GM12878 (cell line): ENCODE measurements around the gene TATDN2. TPM values are rescaled to one million over a fixed set of nuclear protein-coding genes. Genes with fewer than 3 reads are reported as not detected.

Experiments
- ATAC-seq: fragments of 200-7000 bp; cut with Tn5 transposase; 3 replicates; pipeline ENCODE4 v1.9.1; 2020; ENCODE audit warnings: mild to moderate bottlenecking, moderate library complexity
- BruUV-seq: library from RNA; stranded (reverse); fragments of 400-500 nt; replicated peaks from 2 replicates; lab custom pipeline; 2021; lab: Mats Ljungman, UMichigan
- CTCF ChIA-PET: fragments of 300-600 bp; sonication (Branson Sonifier 250); formaldehyde crosslinking; extraction: SDS; loops from one replicate; lab custom pipeline; 2021; ENCODE audit warnings: inconsistent platforms; lab: Yijun Ruan, JAX
- POLR2A ChIA-PET: fragments of 350-600 bp; formaldehyde crosslinking; extraction: SDS; loops from one replicate; lab custom pipeline; 2021; ENCODE audit warnings: inconsistent platforms; lab: Charles Lee
- RAD21 ChIA-PET: fragments of 300-600 bp; sonication (Branson Sonifier 250); formaldehyde crosslinking; loops from one replicate; lab custom pipeline; 2023; ENCODE audit warnings: antibody characterized with exemption; ENCODE audit not compliant: unreplicated experiment; lab: Charles Lee
- SMC1A ChIA-PET: fragments of 300-600 bp; sonication (Branson Sonifier 250); formaldehyde crosslinking; loops from one replicate; lab custom pipeline; 2023; ENCODE audit not compliant: unreplicated experiment, uncharacterized antibody; lab: Charles Lee
- DNase-seq: peaks from one replicate; pipeline ENCODE4 v3.0.0-alpha.2; 2011; ENCODE audit warnings: low read depth, low spot score
- FAIRE-seq: peaks from 3 replicates; lab custom pipeline; 2011; peaks lifted over from hg19 to GRCh38; lab: Jason Lieb, UNC
- H2AFZ ChIP-seq: 2 replicates; pipeline ENCODE4 v1.6.0; 2011; ENCODE audit warnings: low read depth, low read length, control low read depth; ENCODE audit not compliant: control insufficient read depth
- H3K27ac ChIP-seq: 2 replicates; pipeline ENCODE4 v1.5.1; 2011; ENCODE audit warnings: control low read depth; ENCODE audit not compliant: control insufficient read depth, insufficient read depth
- H3K27me3 ChIP-seq, 2 experiments: replicated peaks in 1 of 2; 2 replicates each; pipeline versions ENCODE4 v1.6.0 to v1.6.1; 2011; ENCODE audit warnings: low read length in 1 of 2; ENCODE audit not compliant: control insufficient read depth in 2 of 2, insufficient read depth in 2 of 2
- H3K36me3 ChIP-seq, 2 experiments: 2 replicates each; pipeline ENCODE4 v1.5.1; 2011; ENCODE audit warnings: low read length in 1 of 2; ENCODE audit not compliant: control insufficient read depth in 2 of 2, insufficient read depth in 2 of 2
- H3K4me1 ChIP-seq: 2 replicates; pipeline ENCODE4 v1.6.1; 2011; ENCODE audit warnings: mild to moderate bottlenecking, low read length, moderate library complexity, mixed read lengths; ENCODE audit not compliant: control insufficient read depth, insufficient read depth
- H3K4me2 ChIP-seq: 2 replicates; pipeline ENCODE4 v1.6.0; 2011; ENCODE audit warnings: control low read depth; ENCODE audit not compliant: control insufficient read depth, insufficient read depth
- H3K4me3 ChIP-seq: fragments of 200-600 bp; sonication (generic); 2 replicates; pipeline ENCODE4 v1.5.1; 2016
- H3K79me2 ChIP-seq: 2 replicates; pipeline ENCODE4 v1.6.0; 2011; ENCODE audit warnings: low read length; ENCODE audit not compliant: control insufficient read depth, insufficient read depth
- H3K9ac ChIP-seq: 2 replicates; pipeline ENCODE4 v1.8.0; 2011; ENCODE audit warnings: low read length, control low read depth, mixed read lengths; ENCODE audit not compliant: control insufficient read depth, insufficient read depth
- H3K9me3 ChIP-seq: replicated peaks from 3 replicates; pipeline ENCODE4 v1.5.1; 2011; ENCODE audit warnings: mild to moderate bottlenecking, low read length; ENCODE audit not compliant: control insufficient read depth, insufficient read depth
- H4K20me1 ChIP-seq: 2 replicates; pipeline ENCODE4 v1.6.0; 2011; ENCODE audit not compliant: control insufficient read depth, insufficient read depth
- ATF2 ChIP-seq: IDR thresholded peaks from 2 replicates; pipeline ENCODE4 v1.6.1; 2012; ENCODE audit warnings: low read length, inconsistent platforms
- BACH1 ChIP-seq: fragments of 450-650 bp; IDR thresholded peaks from 2 replicates; pipeline ENCODE4 v1.6.1; 2017; ENCODE audit warnings: mild to moderate bottlenecking, borderline replicate concordance
- CREM ChIP-seq: IDR thresholded peaks from 2 replicates; pipeline ENCODE4 v1.6.1; 2014; ENCODE audit warnings: antibody characterized with exemption, low read depth
- EP300 ChIP-seq, 2 experiments: fragments of 150-350 bp in 1 of 2; IDR thresholded peaks; 2 replicates each; pipeline ENCODE4 v1.6.1; 2011 to 2012; ENCODE audit warnings: low read depth in 2 of 2, low read length in 2 of 2, borderline replicate concordance in 1 of 2, improper control_type of control experiment in 1 of 2, inconsistent platforms in 1 of 2; ENCODE audit not compliant: control insufficient read depth in 1 of 2
- ETV6 ChIP-seq, 2 experiments: fragments of 450-650 bp in 1 of 2; IDR thresholded peaks in 1 of 2; conservative IDR thresholded peaks in 1 of 2; 2 replicates each; pipeline ENCODE4 v1.6.1; 2014; ENCODE audit warnings: antibody characterized with exemption in 1 of 2, borderline replicate concordance in 1 of 2, low read depth in 1 of 2, mild to moderate bottlenecking in 1 of 2, moderate library complexity in 1 of 2
- GATAD2B ChIP-seq: fragments of 450-650 bp; conservative IDR thresholded peaks from 2 replicates; pipeline ENCODE4 v1.6.1; 2017; ENCODE audit warnings: low read depth, mild to moderate bottlenecking, moderate library complexity
- HDAC6 ChIP-seq: fragments of 200-600 bp; sonication (generic); IDR thresholded peaks from one replicate; pipeline ENCODE4 v1.8.0; 2017; ENCODE audit warnings: antibody characterized with exemption; ENCODE audit not compliant: unreplicated experiment
- IRF5 ChIP-seq: fragments of 450-650 bp; IDR thresholded peaks from 2 replicates; pipeline ENCODE4 v1.6.1; 2017; ENCODE audit warnings: borderline replicate concordance
- NBN ChIP-seq: fragments of 450-650 bp; IDR thresholded peaks from 2 replicates; pipeline ENCODE4 v1.6.1; 2016
- NFYB ChIP-seq: IDR thresholded peaks from 2 replicates; pipeline ENCODE4 v1.6.1; 2011; ENCODE audit warnings: low read depth, mild to moderate bottlenecking, low read length, improper control_type of control experiment, moderate library complexity; ENCODE audit not compliant: insufficient read depth
- RAD51 ChIP-seq: fragments of 450-650 bp; IDR thresholded peaks from 2 replicates; pipeline ENCODE4 v1.6.1; 2016; ENCODE audit warnings: moderate library complexity, mild to moderate bottlenecking, inconsistent platforms
- SMARCA5 ChIP-seq: fragments of 450-650 bp; IDR thresholded peaks from 2 replicates; pipeline ENCODE4 v1.6.1; 2017; ENCODE audit warnings: mild to moderate bottlenecking
- STAT3 ChIP-seq: IDR thresholded peaks from 2 replicates; pipeline ENCODE4 v1.6.1; 2011; ENCODE audit warnings: low read depth, low read length, improper control_type of control experiment
- SUPT20H ChIP-seq: IDR thresholded peaks from 2 replicates; pipeline ENCODE4 v1.6.1; 2011; ENCODE audit warnings: low read depth, mild to moderate bottlenecking, low read length, moderate library complexity, borderline replicate concordance; ENCODE audit not compliant: control insufficient read depth
- whole genome bisulfite sequencing: methylation state at CpG from one replicate; pipeline ENCODE4 v1.1.6; 2016; ENCODE audit warnings: low lambda C conversion rate; ENCODE audit not compliant: insufficient replicate concordance, insufficient coverage; ENCODE audit errors: missing lambda C conversion rate; 5-methylcytosine and 5-hydroxymethylcytosine counted together
- in situ Hi-C: fragments of 300-500 bp; cut with MboI; formaldehyde crosslinking; loops from 9 replicates; pipeline ENCODE4 v1.14.3; 2018; ENCODE audit warnings: mixed read lengths
- intact Hi-C: fragments of 100-400 bp; cut with micrococcal nuclease; formaldehyde crosslinking; loops from one replicate; pipeline ENCODE4 v1.14.2; 2022; ENCODE audit not compliant: unreplicated experiment
- polyA plus RNA-seq, 11 experiments: library from polyadenylated mRNA; depleted of rRNA in 4 of 11; unstranded in 6 of 11; stranded (reverse) in 5 of 11; fragments of >200 nt; fragmentation: Nextera tagmentation in 4 of 11; fragmentation: Illumina TruSeq in 1 of 11; extraction: Ambion mirVana in 4 of 11; extraction: Trizol in 1 of 11; gene quantifications; 1 replicate in 1 of 11; 2 replicates in 10 of 11; pipeline versions ENCODE4 v1.2.1 to v1.2.3, GENCODE V29; 2011 to 2016; ENCODE audit warnings: inconsistent platforms in 2 of 11, missing spikeins in 2 of 11, low read depth in 1 of 11
- total RNA-seq, 4 experiments: library from RNA; depleted of rRNA in 3 of 4; stranded (reverse); fragments of >200 nt in 3 of 4; fragmentation: Illumina TruSeq in 1 of 4; extraction: Trizol in 1 of 4; gene quantifications; 2 replicates each; pipeline versions ENCODE4 v1.2.1 to v1.2.3, GENCODE V29; 2013 to 2021

Gene TATDN2
- total and polyA plus RNA-seq, 10 of the 15 experiments (the other 5 are each of a cell fraction or from before 2014, with no cell fraction given): 4.2 to 36.5 (median 15.8) TPM

GRCh38 chr3:10233988-10234387 is 14.3 kb upstream of the TATDN2 start:
- H3K9me3 ChIP-seq: no peaks in the 10 kb centered on the region
- ATAC-seq (no peak), FAIRE-seq (no peak), DNase-seq (no peak)
- no peaks in the 10 kb centered on the region for H3K79me2 ChIP-seq
- in situ Hi-C loops: no loop called here
- H3K27me3 ChIP-seq: no peaks in the 10 kb centered on the region
- H3K4me2 ChIP-seq: no peak overlapping the region
- H3K36me3 ChIP-seq: peaks cover 2 to 3% of the 10 kb centered on the region in 2 experiments; a peak in 1 of 4 replicates
- H3K4me1 ChIP-seq: no peaks in the 10 kb centered on the region
- WGBS: 90% methylated on average over 13 of the region's 13 CpGs
- no peak overlapping the region for H3K9ac ChIP-seq
- POLR2A ChIA-PET: interaction anchor here (0.6 to 0.7 kb wide), 2 partner anchors 14 to 91 kb away, joined by 3 to 6 read pairs; partner anchors contain the start of gene TATDN2
- no peak for TF ChIP-seq SUPT20H
- CTCF ChIA-PET: no interaction called here
- H2AFZ ChIP-seq: no peak overlapping the region
- H4K20me1 ChIP-seq: no peaks in the 10 kb centered on the region
- no peak overlapping the region for H3K27ac ChIP-seq
- SMC1A ChIA-PET: interaction anchor here (1.4 kb wide), 1 partner anchor 10 kb away, joined by 4 read pairs; no protein-coding TSS in a partner anchor
- no TSS peak for BruUV-seq
- RAD21 ChIA-PET: no interaction called here
- no peak overlapping the region for H3K4me3 ChIP-seq
- intact Hi-C loops: no loop called here

GRCh38 chr3:10234526-10235230 is 13.6 kb upstream of the TATDN2 start:
- Histone ChIP-seq H3K4me1 (no peaks in the 10 kb centered on the region), H3K27ac (no peak overlapping the region), H3K9me3 (no peaks in the 10 kb centered on the region), H3K9ac (no peak overlapping the region), H3K36me3 (peaks cover 2 to 3% of the 10 kb centered on the region in 2 experiments; a peak in 1 of 4 replicates), H3K27me3 (no peaks in the 10 kb centered on the region), H3K4me2 (no peak overlapping the region), H4K20me1 (no peaks in the 10 kb centered on the region), H3K79me2 (no peaks in the 10 kb centered on the region), H3K4me3 (no peak overlapping the region), H2AFZ (no peak overlapping the region)
- ChIA-PET CTCF (no interaction called here), SMC1A (no interaction called here), POLR2A (interaction anchor here (0.6 kb wide), 1 partner anchor 92 kb away, joined by 3 read pairs; no protein-coding TSS in a partner anchor), RAD21 (no interaction called here)
- no peak for DNase-seq
- no TSS peak for BruUV-seq
- WGBS: 97% methylated on average over 36 of the region's 36 CpGs
- ATAC-seq: no peak
- intact Hi-C loops: no loop called here
- FAIRE-seq: no peak
- in situ Hi-C loops: no loop called here
- no peak for TF ChIP-seq SMARCA5
- TF ChIP-seq NBN: no peak
- TF ChIP-seq HDAC6: no peak
- no peak for TF ChIP-seq STAT3
- no peak for TF ChIP-seq RAD51
- TF ChIP-seq BACH1: no peak
- no peak for TF ChIP-seq ATF2
- TF ChIP-seq ETV6 (conservative IDR thresholded peaks at IDR 0.05 in 1 of 2, IDR thresholded peaks at IDR 0.05 in 1 of 2; ENCODE audit: borderline replicate concordance in 1 of 2, low read depth in 1 of 2): no peak
- TF ChIP-seq CREM: no peak
- no peak for TF ChIP-seq NFYB
- TF ChIP-seq GATAD2B: no peak
- TF ChIP-seq EP300 (IDR thresholded peaks at IDR 0.05; ENCODE audit: borderline replicate concordance in 1 of 2, control insufficient read depth in 1 of 2, low read depth in 2 of 2, low read length in 2 of 2): no peak
- TF ChIP-seq SUPT20H: no peak
- no peak for TF ChIP-seq IRF5
